TTC549 (cell line): ENCODE data around the gene TNRC6C.

Experiments used
- FAIRE-seq: peaks from 2 replicates; lab custom pipeline; 2012; peaks lifted over from hg19 to GRCh38; lab: Jason Lieb, UNC

TNRC6C gene

GRCh38 chr17:78014646-78015045 lies 56.1 kb downstream of the TNRC6C start:
- no peak for FAIRE-seq

GRCh38 chr17:78016852-78017251 lies 58.3 kb downstream of the TNRC6C start:
- no peak for FAIRE-seq

DNA sequence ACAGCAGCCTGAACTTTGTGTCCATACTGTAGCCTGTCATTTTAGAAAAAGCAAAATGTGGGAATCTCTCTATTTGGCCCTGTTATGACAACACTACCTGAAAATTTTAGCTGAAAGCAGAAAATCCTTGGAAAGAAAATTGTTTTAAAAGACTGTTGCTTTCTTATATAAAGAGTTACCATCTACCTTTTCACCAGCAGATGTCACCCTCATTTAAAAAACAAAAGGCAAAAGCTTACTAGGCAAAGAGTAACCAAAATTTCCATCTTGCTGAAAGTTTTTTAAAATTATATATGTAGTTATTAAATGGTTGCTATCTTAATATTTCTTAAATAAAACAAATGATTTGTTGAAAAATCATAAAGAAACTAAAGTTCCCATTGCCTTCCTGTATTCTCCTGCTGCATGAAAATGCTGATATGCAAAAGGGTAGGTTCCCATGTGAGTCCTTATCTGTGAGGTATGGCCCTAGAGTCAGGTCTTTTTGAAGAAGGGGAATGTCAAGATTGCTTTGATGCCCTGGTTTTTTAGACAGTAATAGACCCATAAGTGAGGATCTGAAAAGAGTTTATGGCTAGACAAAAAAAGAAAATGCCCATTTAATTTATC lies 61.0 kb downstream of the TNRC6C start:
- peak; percentile 82 for FAIRE-seq

DNA sequence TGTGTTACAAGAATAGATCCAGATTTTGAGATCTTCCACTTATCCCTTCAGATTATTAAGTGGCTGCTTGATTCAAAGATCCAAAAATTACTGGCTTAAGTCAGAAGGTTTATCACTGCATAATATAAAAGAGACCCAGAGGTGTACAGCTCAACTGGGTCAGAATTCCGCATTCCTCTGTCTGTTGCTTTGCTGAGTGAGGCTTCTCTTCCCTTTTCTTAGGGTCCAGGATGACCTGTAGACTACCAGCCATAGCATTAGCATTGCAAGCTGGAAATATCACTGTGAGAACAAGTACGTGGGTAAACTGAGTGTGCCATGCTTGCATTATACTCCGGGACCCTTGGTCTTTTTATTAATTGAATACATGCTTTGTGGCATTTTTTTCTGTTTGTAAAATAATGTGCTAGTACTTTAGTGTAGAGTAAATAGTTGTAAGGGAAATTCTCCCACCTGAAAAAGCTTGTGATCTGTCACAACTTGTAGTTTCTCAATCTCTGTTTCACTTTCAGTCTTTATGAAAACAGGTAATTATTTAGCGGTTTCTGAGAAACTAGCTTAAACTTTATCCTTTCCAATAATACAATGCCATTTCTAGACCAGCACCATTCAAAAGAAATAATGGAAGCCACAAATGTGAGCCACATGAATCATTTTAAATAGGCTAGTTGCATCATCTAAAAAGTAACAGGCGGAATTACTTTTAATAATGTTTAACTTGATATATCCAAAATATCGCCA lies 61.6 kb downstream of the TNRC6C start:
- FAIRE-seq, result no peak

GRCh38 chr17:78020717-78021108 lies 62.2 kb downstream of the TNRC6C start:
- FAIRE-seq, result no peak

DNA sequence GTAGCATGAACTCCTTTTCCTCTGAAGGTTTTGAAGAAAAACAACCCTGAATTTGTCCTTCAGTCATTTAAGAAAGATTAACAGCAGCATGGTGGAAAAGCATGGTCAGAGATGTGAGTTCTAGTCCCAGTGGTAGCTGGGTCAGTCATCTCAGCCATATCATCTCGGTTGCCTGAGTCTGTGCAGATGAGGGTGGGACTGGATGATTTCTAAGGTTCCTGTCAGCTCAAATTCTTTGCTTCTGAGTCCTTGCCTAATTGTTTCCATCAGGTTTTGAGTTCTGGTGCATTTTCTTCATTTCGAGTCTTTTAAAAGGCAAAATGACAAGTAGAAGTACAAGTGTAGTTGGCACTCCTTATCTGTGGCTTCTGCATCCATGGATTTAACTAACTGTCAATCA lies 63.9 kb downstream of the TNRC6C start:
- FAIRE-seq, result no peak

- FAIRE-seq, result no peak
Observed at GRCh38 chr17:78023042-78023441, 64.5 kb downstream of the TNRC6C start.

DNA sequence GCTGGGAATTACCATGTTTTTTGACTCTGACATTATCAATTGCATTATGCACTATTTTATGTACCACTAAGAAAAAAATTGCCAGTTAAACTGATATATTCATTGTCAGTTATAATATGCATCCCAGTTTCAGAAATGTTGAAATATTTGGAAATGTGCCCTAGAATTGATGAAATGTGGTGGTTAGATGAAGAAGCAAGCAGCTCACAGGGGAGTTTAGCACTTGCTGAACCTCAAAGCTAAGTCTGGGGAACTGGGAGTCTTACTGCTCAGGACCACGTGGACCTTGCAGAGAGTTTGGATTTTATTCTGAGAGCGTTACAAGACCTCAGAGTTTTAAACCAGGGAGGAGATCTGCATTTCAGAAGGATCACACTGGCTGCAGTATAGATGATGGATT lies 67.9 kb downstream of the TNRC6C start:
- no peak for FAIRE-seq

- FAIRE-seq, result no peak
Observed at GRCh38 chr17:78027121-78027520, 68.6 kb downstream of the TNRC6C start.

- FAIRE-seq, result no peak
Observed at GRCh38 chr17:78029697-78030096, 71.2 kb downstream of the TNRC6C start.

DNA sequence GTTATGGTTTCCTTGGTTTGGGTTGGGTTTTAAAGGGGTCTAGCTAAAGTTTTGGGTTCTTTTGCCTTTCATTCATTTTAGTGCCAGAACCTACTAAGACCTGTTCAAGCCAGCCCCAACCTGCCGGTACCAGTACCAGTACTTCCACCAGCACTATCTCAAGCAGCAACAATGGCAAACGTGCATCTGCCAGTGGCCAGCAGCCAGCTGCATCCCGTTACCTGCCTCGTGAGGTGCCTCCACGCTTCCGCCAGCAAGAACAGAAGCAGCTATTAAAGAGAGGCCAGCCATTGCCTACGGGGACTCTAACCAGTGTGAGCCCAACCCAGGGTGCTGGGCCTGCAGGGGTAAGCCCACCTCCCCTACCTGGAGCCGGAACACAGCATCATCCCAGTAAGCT lies 72.9 kb downstream of the TNRC6C start:
- FAIRE-seq, result no peak

DNA sequence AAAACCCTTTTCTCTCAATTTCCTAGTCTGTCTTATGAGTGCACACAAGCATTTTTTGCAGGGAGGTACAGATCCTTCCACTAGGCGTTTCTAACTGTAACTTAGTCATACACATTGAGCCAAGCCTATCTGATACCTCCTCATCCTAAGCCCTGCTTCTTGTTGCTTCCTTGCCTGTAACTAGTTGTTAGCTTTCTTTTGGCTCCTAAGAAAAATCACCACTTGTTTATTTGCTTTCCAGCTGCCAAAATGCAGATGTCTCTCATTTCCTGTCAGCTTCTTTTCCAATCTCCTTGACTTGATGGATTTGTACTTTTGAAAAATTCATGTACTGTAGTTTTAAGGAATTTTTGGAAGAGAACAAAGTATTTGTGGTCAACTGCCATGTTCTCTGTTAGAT lies 73.7 kb downstream of the TNRC6C start:
- no peak for FAIRE-seq

GRCh38 chr17:78034429-78035091 lies 76.1 kb downstream of the TNRC6C start:
- no peak for FAIRE-seq

DNA sequence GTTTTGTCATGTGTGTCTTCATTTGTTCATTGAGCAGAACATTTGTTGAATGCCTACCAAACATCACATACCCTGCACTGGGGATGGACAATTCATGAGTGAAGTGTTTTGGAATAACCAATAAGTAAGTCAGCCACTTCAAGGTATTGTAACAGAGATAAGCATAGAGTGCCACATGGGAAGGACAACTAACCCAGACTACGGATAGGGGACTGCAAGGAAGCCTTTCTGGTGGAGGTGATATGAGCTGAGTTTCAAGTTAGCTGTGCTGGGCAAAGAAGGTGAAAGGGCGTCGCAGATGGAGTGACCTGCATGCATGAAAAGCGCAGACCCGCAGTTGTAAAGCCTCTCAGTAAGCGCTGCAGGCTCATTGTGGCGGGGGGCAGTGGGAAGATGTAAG lies 78.8 kb downstream of the TNRC6C start:
- FAIRE-seq, result no peak

DNA sequence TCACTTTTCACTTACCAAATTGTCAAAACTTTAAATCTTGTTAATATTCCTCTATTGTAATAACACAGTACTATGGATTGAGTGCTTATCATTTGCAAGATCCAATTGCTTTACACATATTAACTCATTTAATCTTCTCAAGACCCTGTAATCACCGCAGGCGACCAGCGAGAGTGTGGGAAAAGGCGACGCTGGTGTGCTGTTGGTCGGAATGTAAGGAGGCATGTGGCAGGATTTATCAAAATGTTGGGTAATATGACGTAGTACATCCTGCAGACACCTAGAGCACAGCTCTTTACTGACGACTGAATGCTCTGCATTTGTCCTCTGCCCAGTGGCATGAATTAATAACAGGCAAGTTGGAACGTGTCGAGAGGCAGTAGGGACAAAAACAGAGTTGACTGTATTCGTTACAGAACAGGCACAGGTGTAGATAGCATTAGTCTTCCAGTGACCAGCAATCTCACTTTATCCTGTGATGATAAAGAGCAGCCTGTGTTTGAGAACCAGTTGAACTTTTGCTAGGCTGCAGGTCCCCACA lies 80.3 kb downstream of the TNRC6C start:
- FAIRE-seq, result no peak

DNA sequence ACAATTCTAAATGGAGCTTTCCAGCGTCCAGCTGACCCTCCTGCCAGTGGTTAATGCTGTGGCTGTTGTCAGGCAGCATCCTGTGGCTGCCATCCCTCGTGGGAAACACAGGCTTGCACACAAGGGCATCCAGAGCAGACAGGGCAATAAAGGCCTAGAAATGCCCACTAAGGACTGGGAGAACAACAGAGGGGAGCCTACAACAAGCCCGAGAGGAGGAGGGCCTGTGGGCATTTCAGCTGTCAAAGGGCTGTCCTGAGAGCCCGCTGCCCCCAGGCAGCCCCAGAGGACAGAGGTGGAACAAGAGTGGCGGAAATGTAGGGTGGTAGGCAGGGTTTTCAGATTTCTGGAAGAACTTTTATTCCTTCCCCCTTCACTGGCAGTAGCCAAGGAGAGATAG lies 81.1 kb downstream of the TNRC6C start:
- FAIRE-seq, result no peak

DNA sequence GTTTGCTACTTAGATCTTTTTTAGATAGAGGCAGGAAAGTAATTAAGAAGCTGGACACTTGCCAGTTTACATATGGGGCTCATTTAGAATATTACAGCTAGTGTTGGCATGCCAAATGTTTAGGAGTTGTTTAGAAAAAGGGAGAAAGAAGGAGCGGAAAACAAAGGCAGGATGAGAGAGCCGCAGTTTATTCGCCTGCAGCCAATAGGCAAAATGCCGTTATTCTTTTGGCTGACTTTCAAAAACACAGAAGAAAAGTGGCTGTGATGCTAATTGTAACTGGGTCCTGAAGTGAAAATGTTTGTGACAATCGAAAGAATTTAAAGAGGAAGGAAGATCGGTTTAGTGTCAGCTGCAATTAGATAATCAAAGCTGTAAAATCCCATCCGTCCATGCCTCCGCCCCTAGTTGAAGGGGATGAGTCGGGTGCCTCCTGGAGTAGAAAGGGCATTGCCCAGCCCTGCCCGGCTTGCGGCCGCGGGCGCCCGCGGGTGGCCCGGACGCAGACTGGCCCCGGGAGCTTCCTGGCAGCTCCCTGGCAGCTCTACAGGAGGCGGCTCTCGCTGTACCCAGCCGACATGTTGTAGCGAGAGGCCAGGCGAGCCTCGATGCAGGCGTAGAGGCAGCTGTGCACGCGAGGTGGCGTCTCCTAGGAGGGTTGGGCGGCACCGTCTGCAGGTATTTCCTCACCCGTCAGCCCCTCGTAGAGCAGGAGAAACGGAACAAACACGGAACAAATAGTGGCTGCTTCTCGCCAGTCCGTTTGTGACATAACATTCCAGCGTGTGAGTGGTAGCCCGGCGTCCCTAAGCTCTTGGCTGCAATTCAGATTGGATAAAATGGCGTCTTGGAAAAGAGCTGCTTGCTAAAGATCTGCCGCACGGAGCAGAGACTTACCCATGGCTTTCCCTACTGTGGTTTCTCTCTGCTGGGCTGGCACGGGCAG lies 82.2 kb downstream of the TNRC6C start:
- no peak for FAIRE-seq

- no peak for FAIRE-seq
Observed at GRCh38 chr17:78041386-78042179, 83.1 kb downstream of the TNRC6C start.

DNA sequence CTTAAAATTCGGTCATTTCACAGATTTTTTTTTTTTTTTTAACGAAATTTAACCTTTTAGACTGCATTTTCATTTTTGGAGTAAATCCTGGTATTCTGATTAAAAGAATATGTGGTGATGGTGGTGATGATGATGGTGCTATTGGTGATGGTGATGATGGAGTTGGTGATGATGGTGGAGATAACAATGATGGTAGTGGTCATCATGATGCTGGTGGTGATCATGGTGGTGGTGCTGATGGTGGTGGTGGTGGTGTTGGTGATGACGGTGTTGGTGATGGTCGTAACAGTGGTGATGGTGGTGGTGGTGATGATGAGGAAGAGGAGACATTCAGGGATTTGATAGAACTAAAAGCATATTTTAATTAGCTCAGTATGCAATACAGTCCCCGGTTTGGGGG lies 84.0 kb downstream of the TNRC6C start:
- FAIRE-seq, result no peak

- FAIRE-seq, result no peak
Observed at GRCh38 chr17:78043031-78043430, 84.5 kb downstream of the TNRC6C start.

DNA sequence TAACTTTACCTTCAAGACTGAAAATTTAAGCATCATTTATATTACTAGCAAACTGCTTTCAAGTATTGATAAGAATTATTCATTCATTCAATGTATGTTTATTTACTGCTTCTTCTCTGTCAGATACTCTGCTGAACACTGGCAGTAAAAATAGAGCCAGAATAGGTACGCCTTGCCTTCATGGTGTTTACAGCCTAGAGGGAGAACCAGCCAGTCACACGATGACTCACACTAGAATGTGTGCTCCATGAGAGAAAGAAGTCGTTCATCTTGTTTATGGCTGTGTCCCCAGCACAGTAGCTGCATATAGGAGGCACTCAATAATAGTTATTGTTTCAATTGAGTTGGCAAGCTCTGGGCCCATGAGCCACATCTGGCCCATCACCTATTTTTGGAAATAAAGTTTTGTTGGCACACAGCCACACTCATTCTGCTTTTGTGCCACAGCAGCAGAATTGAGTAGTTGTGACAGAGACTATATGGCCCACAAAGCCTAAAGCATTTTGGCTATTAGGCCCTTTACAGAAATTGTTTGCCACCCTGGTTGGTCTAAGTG lies 85.9 kb downstream of the TNRC6C start:
- no peak for FAIRE-seq
